Transverse colon (tissue), 4 donors: ENCODE data around the gene TMX1. TPM values are rescaled to one million over a fixed set of nuclear protein-coding genes. Genes with fewer than 3 reads are reported as not detected.

Experiments used
- DNase-seq: peaks from one replicate; pipeline ENCODE4 v3.0.0-alpha.2; 2019
- H3K27ac ChIP-seq, 4 donors: fragments of 200-600 bp; sonication (generic); 2 replicates each; pipeline ENCODE4 v1.5.1; 2016 to 2018; ENCODE audit warnings: inconsistent platforms in 4 of 4
- H3K27me3 ChIP-seq: fragments of 200-600 bp; sonication (generic); 2 replicates; pipeline ENCODE4 v1.5.1; 2017; ENCODE audit warnings: inconsistent platforms
- H3K36me3 ChIP-seq, 4 donors: fragments of 200-600 bp; sonication (generic); 2 replicates each; pipeline ENCODE4 v1.5.1; 2017 to 2019; ENCODE audit warnings: inconsistent platforms in 4 of 4
- H3K4me1 ChIP-seq, 4 donors: fragments of 200-600 bp; sonication (generic); 2 replicates each; pipeline ENCODE4 v1.5.1; 2017 to 2020; ENCODE audit warnings: inconsistent platforms in 4 of 4
- H3K4me3 ChIP-seq, 4 donors: fragments of 200-600 bp; sonication (generic); 1 replicate in 1 of 4; 2 replicates in 3 of 4; pipeline versions ENCODE4 v1.5.1 to v1.6.1; 2017 to 2019; ENCODE audit warnings: inconsistent platforms in 4 of 4
- H3K9me3 ChIP-seq, 2 donors: fragments of 200-600 bp; sonication (generic); 2 replicates each; pipeline ENCODE4 v1.5.1; 2017 to 2019; ENCODE audit warnings: inconsistent platforms in 2 of 2
- EP300 ChIP-seq: sonication (generic); formaldehyde crosslinking; IDR thresholded peaks from one replicate; pipeline ENCODE4 v1.6.1; 2017; ENCODE audit warnings: antibody characterized with exemption, low read depth
- POLR2A ChIP-seq: fragments of 450-650 bp; IDR thresholded peaks from one replicate; pipeline ENCODE4 v1.6.1; 2016; ENCODE audit warnings: antibody characterized with exemption, mild to moderate bottlenecking, moderate library complexity
- POLR2AphosphoS5 ChIP-seq, 3 donors: sonication (generic); formaldehyde crosslinking; IDR thresholded peaks; one replicate each; pipeline ENCODE4 v1.6.1; 2016; ENCODE audit warnings: antibody characterized with exemption in 3 of 3
- WGBS, 2 donors: methylation state at CpG; one replicate each; pipeline ENCODE4 v1.1.5; 2018; ENCODE audit warnings: low coverage in 1 of 2; 5-methylcytosine and 5-hydroxymethylcytosine counted together
- in situ Hi-C, 4 donors: fragments of 200-750 bp; cut with MboI; loops; one replicate each; pipeline versions ENCODE4 v1.15.0 to v1.15.1; 2017; ENCODE audit warnings: low sequenced_read_pairs in 3 of 4, low pct_ligation_motif_present in 1 of 4, low pct_unique_long_range_greater_than_20kb in 1 of 4
- intact Hi-C: fragments of 100-400 bp; cut with DNase I; formaldehyde crosslinking; loops from one replicate; pipeline ENCODE4 v1.15.1; 2023; ENCODE audit warnings: low total_unique reads
- total RNA-seq, 4 donors: library from RNA; depleted of rRNA; stranded (reverse); fragments of >200 nt; gene quantifications; one replicate each; pipeline ENCODE4 v1.1.0, GENCODE V29; 2016
- TF ChIP-seq, protein P1 (sequence below), 5 experiments: fragments of 200-600 bp in 3 of 5; fragments of 450-650 bp in 2 of 5; sonication (generic) in 3 of 5; IDR thresholded peaks; 1 replicate in 2 of 5; 2 replicates in 3 of 5; pipeline ENCODE4 v1.5.1; 2016 to 2017; ENCODE audit warnings: antibody characterized with exemption in 5 of 5, inconsistent platforms in 3 of 5, mild to moderate bottlenecking in 2 of 5, moderate library complexity in 1 of 5

Gene TMX1
- total RNA-seq, 4 donors from 2014 or later = 8.0 to 44.5 (median 35.1) TPM

DNA sequence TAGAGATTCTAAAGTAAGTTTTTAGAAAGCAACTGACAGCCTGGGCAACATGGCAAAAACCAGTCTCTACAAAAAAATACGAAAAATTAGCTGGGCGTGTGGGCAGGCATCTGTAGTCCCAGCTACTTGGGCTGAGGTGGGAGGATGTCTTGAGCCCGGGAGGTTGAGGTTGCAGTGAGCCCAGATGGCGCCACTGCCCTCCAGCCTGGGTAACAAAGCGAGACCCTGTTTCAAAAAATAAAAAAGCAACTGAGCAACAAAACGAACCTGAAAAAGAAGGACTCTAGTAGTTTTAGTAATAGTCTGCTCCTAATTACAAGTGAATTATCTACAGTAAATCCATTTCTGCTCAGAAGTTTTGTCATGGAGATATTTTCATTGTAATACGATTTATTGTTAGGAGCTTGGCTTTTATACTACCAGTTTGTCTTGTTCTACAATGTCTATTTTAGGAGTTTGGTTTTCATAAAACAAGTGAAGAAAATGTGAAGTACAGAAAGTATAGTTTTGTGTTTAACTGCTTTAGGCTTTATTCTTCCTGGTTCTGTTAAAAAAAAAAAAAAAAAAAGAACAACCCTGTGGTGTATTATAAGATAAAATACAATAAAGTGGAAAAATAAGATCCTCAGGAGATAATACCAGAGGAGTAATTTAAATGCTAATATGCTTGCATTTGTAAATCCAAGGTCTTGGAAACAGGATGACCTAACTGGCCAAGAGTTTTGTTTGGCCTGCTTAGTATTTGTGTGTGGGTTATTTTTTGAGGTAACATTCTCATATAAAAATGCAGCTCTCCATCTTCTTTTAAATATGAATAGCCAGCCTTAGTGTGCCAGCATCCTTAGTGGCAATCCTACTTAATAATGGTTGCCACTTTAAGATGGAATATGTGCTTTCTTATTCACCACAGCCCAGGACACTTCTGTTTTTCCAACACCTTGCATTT lies 2.8 kb downstream of the TMX1 start:
- Histone ChIP-seq H3K36me3 (peaks cover 0 to 9% (median 2%) of the 10 kb centered on the region in 4 donors), H3K4me3 (no peak overlapping the region), H3K4me1 (peaks cover 6 to 29% (median 13%) of the 10 kb centered on the region in 4 donors), H3K27me3 (no peaks in the 10 kb centered on the region), H3K27ac (no peak overlapping the region), H3K9me3 (no peaks in the 10 kb centered on the region)
- in situ Hi-C loops = loop anchor here in 1 of 4 donors (25.0 kb wide), 1 partner anchor 281 kb away; no protein-coding TSS in a partner anchor
- DNase-seq = no peak
- intact Hi-C loops = no loop called here
- TF ChIP-seq, protein P1, sequence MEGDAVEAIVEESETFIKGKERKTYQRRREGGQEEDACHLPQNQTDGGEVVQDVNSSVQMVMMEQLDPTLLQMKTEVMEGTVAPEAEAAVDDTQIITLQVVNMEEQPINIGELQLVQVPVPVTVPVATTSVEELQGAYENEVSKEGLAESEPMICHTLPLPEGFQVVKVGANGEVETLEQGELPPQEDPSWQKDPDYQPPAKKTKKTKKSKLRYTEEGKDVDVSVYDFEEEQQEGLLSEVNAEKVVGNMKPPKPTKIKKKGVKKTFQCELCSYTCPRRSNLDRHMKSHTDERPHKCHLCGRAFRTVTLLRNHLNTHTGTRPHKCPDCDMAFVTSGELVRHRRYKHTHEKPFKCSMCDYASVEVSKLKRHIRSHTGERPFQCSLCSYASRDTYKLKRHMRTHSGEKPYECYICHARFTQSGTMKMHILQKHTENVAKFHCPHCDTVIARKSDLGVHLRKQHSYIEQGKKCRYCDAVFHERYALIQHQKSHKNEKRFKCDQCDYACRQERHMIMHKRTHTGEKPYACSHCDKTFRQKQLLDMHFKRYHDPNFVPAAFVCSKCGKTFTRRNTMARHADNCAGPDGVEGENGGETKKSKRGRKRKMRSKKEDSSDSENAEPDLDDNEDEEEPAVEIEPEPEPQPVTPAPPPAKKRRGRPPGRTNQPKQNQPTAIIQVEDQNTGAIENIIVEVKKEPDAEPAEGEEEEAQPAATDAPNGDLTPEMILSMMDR (IDR thresholded peaks at IDR 0.05) = no peak
- TF ChIP-seq POLR2AphosphoS5 (IDR thresholded peaks at IDR 0.05) (no peak), EP300 (no peak), POLR2A (no peak)
- 57 to 69% methylated on average over 7 of the region's 7 CpGs for WGBS, 2 donors

DNA sequence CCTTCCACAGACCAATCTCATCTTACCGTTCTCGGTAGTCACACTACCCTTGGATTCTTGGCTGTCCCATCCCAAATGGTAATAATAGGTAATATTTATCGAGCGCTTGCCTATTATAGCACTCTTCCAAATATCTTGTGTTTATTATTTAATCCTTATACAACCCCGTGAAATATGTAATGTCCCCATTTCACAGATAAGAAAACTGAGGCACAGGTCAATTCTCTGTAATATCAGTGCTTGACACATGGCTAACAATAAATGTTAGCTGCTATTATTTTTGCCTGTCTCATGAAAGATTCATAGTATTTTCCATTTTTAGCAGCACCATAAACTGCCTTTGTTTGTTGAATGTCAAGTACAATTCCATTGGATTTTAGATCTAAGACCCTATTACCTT lies 4.5 kb downstream of the TMX1 start:
- 88 to 95% methylated on average over 4 to 5 of the region's 5 CpGs for WGBS, 2 donors
- DNase-seq = no peak
- intact Hi-C loops = no loop called here

DNA sequence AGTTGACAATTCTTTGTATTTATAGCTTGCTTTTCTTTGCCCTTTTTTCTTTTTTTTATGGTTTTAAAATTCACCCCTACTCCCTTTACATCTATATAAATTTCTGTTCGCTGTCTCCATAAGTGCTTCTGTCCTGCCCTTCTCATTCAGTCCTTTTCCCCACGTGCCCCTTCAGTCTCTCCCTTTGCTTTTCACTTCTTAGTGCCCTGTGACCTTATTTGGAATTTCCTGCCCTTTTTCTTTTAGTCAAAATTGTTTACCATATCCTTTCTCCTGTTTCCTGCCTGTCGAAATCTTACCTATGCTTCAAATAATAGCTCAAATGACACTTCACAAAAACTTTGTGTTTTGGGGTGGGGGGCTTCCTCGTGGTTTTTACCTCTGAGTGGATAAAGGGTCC lies 6.0 kb downstream of the TMX1 start:
- no peak for DNase-seq
- intact Hi-C loops = no loop called here
- Histone ChIP-seq H3K36me3 (peaks cover 0 to 28% (median 6%) of the 10 kb centered on the region in 4 donors), H3K9me3 (no peaks in the 10 kb centered on the region), H3K27me3 (no peaks in the 10 kb centered on the region), H3K4me1 (peaks cover 4 to 26% (median 7%) of the 10 kb centered on the region in 4 donors), H3K27ac (no peak overlapping the region), H3K4me3 (no peak overlapping the region)
- in situ Hi-C loops = loop anchor here in 1 of 4 donors (25.0 kb wide), 1 partner anchor 284 kb away; no protein-coding TSS in a partner anchor
- WGBS, 2 donors = 65 to 79% methylated on average over 2 to 4 of the region's 4 CpGs
- no peak for TF ChIP-seq EP300

More for the DNA sequence above, 4.5 kb downstream of the TMX1 start:
- no peak for TF ChIP-seq EP300
- TF ChIP-seq, protein P1 (IDR thresholded peaks at IDR 0.05) = no peak
- no peak for TF ChIP-seq POLR2AphosphoS5 (IDR thresholded peaks at IDR 0.05)
- TF ChIP-seq POLR2A = no peak
- H3K36me3 ChIP-seq = peaks cover 0 to 13% (median 5%) of the 10 kb centered on the region in 4 donors
- in situ Hi-C loops = loop anchor here in 1 of 4 donors (25.0 kb wide), 1 partner anchor 282 kb away; no protein-coding TSS in a partner anchor
- H3K9me3 ChIP-seq = no peaks in the 10 kb centered on the region
- peaks cover 6 to 29% (median 9%) of the 10 kb centered on the region in 4 donors for H3K4me1 ChIP-seq
- H3K4me3 ChIP-seq = no peak overlapping the region
- no peak overlapping the region for H3K27ac ChIP-seq
- no peaks in the 10 kb centered on the region for H3K27me3 ChIP-seq

DNA sequence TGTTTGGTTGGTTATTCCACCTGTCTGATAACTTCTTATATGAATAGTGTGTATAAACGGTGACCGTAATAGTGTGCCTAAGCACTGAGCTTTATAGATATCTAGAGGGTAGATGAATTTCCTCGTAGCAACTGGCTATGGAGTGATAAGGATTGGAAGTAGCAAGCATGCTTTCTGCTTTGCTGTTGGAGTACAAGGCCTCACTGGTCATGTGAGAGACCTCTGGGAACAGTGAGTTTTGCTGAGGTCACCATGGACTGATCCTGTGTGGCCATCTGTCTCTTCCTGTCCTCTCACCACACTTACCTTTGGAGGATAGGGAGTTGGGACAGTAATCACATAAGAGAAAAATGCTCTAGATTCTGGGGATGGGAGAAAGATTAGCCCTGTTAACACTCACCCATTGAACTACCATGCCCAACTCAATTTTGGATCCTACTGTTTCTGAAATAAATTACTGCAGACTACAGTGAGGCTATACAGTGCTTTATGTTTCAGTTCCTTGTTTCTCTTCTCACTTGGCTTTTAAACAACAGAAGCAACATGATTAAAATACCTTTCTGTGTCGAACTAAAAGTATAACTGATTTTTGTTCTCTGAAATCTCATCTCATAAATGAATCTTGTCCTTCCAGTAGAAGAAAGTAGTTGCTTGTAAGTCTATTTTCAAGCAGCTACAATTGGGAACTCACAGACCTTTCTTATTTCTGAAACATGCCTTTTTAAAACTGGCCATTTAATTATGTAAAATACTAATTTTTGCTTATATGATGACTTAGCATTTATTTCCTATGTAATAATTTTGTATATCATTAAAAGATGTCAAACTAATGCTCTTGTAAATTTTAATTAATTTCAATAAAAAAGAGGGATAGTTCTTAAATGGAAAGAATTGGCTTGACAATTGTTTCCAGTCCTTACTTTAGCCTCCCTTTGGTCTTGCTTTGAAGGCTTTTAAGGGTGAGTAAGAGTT lies 8.3 kb downstream of the TMX1 start:
- Histone ChIP-seq H3K27ac (no peak overlapping the region), H3K4me3 (no peak overlapping the region), H3K9me3 (no peaks in the 10 kb centered on the region), H3K36me3 (peaks cover 0 to 39% (median 11%) of the 10 kb centered on the region in 4 donors), H3K4me1 (peaks cover 0 to 6% (median 0%) of the 10 kb centered on the region in 4 donors), H3K27me3 (no peaks in the 10 kb centered on the region)
- no peak for DNase-seq
- TF ChIP-seq, protein P1 (IDR thresholded peaks at IDR 0.05) = no peak
- TF ChIP-seq POLR2AphosphoS5 (IDR thresholded peaks at IDR 0.05) = no peak
- TF ChIP-seq EP300 = no peak
- no peak for TF ChIP-seq POLR2A
- in situ Hi-C loops = loop anchor here in 1 of 4 donors (25.0 kb wide), 1 partner anchor 286 kb away; no protein-coding TSS in a partner anchor
- WGBS, 2 donors = 84 to 88% methylated on average over 4 of the region's 4 CpGs
- intact Hi-C loops = no loop called here
